ENCODE results near the gene RAG2.

Gene RAG2

DNA sequence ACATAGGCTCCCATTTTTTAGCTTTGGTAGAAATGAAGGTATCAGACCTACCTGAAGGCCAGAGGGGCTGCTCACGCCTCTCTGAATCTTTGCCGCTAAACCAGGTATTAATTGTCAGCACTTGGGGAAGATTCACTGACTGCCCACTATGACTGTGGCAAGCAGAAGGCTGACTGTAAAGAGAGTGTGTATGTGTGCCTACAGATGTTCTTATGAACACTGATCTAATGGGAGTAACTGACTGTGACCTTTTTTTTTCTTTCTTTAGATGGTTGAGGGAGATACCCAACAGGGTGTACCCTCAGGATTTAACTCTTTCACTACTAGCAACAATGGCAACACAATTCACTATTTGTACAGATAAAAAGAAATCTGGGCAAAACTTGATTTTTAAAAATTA is at the start of gene RAG2:
Gene RAG2 (minus strand): TSS at position 186 of the 400 bp plus-strand sequence. CDS start 4,068 bp downstream, outside the sequence.
- no peak for DNase-seq (ENCODE audit: low read depth, low spot score)

DNA sequence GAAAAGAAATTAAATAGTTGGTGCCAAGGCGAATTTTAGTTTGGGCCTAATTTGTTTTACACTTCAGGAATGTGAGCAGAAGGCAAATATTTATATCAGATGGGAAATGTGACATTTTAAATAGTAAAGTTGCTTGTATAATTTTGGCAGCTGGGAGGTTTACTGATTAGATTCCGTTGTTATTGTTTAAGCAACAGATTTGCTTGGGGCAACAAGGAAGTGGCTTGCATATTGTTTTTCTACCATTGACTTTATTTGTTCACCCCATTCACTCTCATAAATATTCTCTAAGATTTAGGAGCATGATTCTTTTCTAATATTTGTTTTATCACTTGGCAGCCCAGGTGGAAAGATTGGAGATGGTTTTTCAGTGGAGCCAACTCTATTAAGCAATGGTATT is 40.5 kb upstream of the RAG2 start:
- DNase-seq (ENCODE audit: low read depth, low spot score): no peak

DNA sequence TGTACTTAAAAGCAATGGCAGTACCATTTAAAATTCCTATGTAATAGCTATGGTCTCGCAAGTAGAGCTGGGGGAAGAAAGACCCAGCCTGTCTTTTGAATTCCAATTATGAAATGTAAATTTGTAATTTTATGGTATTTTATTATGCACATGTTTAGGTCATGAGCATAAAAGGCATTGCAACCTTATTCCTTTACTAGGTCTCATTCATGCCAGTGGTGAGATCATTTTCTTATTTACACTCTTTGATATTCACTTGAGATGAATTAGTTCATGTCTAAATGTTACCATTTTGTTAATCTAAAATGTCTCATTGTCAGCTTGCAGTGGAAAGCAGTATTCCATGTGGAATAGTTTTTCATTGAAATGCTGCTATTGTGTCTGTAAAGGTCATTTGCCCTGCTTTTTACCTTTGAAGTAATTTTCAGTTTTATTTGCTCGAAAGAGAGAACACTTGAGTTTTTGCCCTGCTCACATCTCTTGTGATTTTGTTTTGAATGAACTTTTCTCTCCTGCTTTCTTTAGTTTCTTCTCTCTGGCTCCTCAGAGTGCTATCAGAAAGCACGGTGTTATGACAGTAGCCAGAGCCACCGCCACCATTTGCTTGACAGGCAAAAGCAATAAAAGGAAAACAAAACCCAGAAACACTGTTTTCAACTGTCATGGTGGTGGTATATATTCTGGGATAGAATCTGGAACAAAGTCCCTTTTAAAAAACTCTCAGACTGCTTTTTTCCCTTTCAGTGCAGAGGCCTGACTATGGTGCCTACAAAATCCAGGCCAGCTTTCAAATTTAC is 37.2 kb upstream of the RAG2 start:
- no peak for DNase-seq (ENCODE audit: low read depth, low spot score)

DNA sequence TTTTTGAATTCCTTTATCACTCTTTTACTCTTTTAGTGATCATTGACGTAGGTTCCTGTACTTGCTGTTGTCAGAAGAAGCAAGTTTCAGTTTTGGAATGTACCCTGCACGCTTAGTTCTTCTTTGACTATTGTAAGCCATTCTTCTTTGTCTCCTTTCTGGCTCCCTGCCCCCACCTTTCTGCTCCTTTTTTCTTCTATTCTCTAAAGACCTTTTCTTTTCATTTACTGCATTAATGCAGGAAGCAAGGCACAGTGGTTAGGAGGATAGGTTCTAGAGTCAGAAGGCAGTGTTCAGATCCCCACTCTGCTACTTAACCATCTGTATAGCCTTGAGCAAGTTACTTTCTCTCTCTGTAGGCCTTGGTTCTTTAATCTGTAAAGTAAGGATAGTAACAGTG is 33.7 kb upstream of the RAG2 start:
- no peak for DNase-seq (ENCODE audit: low read depth, low spot score)

DNA sequence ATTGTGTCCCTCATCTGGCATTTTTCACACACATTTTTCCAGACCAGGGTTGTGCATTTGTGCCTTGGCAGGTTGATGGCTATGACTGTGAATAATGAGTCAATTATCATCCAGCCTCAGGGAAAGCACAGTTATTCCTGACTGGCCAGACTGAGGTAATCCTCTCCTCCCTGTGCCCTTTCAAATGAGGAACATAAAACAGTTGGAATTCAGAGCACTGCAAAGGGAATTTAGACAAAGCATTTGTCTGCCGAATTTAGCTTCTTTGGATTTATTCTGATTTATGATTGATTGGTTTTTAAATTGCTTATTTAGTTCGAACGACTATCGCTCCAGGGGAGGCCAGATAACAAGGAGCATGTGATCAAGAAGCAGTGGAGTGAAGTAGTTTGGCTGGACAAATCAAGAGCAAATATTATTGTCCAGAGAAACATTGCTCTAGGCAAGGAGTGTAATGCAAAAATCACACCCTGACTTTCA is 30.8 kb upstream of the RAG2 start:
- DNase-seq (ENCODE audit: low read depth, low spot score): no peak

DNA sequence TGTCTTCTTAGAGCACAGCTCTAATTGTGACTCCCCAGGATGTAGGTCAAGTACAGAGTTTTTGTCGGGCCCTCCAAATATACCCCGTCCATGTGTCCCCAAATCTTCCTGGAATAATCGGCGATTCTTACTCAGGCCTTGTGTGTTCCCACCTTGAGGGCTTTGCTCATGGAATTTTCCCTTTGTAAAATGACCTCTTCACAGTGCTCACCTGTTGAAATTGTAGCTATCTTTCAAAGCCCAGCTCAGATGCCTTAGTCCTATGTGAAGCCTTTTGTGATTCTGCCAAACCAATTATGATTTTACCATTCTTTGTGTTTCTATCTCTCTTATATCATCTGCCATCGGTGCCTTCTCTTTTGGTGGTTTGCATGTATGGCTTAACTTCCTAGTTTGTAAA is 30.1 kb upstream of the RAG2 start:
- DNase-seq (ENCODE audit: low read depth, low spot score): no peak

DNA sequence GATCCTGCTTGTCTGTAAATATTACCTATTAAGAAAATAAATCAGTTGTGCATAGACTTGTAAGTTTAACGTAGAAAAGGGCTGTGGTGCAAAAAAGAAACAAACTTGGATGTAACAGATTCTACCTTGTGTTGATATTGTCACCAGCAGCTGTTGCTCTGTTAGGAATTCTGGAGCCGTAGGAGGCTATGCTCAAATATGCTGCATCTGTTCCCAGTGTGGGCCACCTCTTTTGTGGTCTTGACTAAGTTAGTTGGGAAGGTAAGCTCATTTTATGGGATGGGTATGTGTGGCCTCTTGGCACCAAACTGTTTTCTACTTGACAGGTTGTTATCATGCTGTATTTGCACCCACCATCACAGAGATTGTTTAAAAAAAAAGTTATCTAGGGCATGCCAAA is 29.4 kb upstream of the RAG2 start:
- no peak for DNase-seq (ENCODE audit: low read depth, low spot score)

DNA sequence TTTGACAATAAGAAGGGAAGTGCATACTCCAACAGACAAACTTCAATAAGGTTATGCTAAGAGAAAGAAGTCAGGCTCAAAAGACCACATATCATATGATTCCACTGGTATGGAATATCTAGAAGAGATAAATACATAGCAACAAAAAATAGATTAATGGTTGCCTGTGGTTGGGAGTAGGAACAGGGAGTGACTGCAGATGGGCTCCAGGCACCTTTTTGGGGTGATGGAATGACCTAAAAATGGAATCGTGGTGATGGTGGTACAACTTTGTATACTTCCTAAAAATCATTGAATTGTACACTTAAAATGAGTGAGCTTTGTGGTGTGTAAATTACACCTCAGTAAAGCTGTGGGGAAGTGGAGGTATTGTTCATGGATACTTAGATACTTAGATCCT is 29.0 kb upstream of the RAG2 start:
- DNase-seq (ENCODE audit: low read depth, low spot score): no peak

DNA sequence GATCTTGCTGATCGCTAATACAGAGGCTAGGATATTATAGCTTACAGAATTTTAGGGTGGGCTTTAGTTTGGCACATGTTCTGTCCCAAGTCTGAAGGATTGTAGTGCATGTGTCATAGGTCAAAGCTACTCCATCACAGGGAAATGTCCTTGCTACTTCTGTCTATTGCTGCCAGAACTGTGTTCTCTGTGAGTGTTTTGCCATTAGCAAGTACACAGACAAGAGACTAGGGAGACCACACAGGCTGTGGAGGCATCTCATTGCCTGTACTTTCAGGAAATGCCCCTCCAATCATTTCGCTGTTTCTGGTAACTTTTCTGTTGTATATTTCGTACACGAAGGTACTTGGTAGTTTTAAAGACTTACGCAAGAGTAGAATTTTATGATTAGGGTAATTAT is 25.5 kb upstream of the RAG2 start:
- DNase-seq (ENCODE audit: low read depth, low spot score): no peak

DNA sequence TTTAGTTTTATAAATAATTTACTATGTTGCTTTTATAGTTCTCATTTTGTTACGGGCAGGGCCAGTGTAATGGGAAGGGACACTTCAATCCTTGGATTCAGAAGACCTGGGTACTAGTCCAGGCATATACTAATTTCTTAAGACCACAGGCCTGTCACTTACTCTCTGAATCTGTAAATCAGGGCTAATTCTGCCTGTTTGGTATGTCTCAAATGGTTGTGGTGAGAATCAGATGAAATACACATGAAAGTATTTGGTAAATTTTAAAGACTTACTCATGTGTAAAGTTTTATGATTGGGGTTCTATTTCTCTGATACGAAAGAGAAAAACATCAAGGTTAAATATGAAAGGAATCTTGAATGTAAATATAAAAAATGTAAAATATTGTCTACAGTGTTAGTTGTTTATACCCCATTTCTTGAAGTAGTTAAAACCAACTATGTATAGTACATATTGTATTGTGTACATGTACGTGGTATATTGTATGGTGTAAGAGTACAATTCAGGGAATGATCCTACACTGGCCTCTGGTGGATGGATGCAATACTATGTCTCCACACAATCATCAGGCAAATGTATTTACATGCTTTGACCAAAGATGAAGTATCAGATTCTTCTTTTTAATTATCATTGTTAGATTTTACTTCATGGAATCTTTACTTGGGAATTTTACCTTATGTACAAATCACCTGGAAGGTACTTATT is 24.5 kb upstream of the RAG2 start:
- no peak for DNase-seq (ENCODE audit: low read depth, low spot score)

DNA sequence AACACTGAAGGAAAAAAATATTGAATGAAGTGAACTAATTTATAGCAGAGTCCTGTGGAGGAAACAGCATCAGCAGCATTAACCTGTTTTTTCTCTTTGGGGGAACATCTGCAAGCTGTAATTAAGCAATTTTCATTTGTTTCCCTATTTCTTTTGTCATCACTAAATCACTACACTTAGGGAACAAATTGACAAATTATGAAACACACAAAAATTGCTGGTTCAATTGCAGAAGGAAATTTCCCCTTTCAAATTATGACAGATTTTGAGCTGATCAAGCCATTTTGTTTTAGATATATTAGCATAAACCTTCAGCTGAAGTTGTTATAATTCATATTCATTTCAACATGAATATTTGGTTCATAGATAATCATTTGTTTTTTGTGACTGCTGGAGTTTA is 22.2 kb upstream of the RAG2 start:
- DNase-seq (ENCODE audit: low read depth, low spot score): no peak

DNA sequence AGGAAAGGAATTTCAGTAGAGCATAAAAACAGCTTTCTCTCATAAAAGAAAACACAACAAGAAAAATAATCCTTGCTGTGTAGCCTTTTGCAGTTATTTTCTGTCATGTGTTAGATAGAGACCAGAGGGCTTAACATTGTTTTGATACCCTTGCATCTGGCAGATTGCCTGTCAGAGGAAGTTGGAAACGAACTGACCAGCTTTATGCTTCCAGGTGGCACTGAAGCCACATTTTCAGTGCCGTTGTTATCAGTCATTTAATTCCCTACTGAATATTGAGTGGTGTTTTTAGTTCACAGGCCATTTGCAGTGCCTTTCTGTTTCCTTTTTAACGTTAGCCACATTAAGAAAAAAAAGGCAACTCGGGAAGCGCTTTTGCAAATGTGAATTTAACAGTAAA is 21.5 kb upstream of the RAG2 start:
- peak; percentile 40 for DNase-seq (ENCODE audit: low read depth, low spot score)

DNA sequence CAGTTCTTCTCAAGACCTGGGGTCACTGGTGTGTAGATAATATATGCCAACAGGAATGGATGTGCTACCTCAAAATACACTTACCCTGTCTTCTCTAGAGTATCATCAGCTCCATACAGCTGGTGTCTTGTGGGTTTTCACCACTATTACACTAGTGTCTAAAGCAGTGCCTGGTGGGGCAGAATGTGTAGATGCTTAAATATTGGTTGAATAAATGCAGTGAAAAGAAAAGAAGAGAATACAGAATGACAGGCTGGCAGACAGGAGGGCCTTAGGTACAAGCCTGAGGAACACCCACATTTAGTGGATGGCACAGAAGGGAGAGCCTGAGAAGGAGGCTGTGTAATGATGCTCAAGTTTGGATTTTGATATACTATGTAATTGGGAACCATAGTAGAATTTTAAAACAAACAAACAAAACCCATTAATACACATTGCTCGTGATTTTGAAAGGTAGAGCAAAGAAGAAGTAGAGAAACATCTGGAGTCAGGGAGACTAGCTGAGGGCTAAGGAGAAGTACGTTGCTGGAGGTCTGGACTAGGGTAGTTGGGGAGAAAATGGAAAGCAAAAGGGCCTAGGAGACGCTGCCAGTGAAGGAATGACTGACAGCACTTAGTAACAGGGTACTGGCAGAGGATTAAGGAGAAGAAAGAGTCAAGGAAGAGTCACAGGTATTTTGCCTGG is 20.5 kb upstream of the RAG2 start:
- DNase-seq (ENCODE audit: low read depth, low spot score): no peak

DNA sequence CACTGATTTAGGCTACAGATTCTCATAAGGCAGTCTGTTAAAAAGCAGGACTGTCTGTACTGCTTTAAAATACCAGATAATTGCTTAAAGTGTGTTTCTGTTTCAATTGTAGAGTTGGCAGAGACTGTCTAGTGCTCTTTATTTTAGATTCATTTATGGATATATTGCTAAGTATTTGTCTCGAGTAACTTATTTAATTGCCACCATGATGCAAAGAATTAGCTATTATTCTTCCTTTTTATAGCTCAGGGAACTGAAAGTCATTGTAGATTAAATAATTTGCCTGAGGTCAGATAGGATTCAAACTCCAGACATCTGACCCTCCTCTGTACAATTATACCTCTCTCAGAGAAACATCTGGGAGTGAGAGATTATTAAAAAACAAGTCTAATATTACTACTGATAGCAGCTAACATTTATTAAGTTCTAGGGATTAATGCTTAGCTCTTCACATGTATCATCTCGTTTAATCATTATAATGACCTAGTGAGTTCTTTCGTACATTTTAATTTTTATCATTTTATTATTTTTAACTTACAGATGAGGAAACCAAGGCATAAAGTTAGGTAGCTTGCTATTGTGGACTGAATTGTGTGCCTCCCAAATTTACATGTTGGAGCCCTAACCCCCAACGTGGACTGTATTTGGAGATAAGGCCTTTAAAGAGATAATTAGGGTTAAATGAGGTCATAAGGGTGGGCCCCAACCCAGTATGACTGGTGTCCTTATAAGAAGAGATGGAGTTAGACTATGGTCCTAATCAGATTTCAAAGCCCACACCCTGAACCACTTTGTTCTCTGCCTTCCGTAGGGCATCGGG is 19.7 kb upstream of the RAG2 start:
- no peak for DNase-seq (ENCODE audit: low read depth, low spot score)

DNA sequence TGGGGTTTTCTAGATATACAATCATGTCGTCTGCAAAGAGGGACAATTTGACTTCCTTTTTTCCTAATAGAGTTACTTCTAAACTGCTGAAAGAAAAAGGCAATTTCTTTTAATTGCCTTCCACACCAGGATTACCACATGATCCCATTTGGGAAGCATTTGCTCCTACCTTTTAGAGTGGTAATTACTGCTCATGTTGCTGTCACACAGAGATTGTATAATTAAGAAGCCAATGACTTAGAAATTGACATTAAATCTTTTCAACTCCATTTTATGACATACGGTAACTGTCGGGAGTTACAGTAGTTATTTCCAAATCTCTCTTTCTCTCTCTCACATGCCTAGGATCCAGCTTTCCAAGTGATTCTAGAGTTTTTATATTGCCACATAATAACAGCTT is 17.8 kb upstream of the RAG2 start:
- DNase-seq (ENCODE audit: low read depth, low spot score): no peak

DNA sequence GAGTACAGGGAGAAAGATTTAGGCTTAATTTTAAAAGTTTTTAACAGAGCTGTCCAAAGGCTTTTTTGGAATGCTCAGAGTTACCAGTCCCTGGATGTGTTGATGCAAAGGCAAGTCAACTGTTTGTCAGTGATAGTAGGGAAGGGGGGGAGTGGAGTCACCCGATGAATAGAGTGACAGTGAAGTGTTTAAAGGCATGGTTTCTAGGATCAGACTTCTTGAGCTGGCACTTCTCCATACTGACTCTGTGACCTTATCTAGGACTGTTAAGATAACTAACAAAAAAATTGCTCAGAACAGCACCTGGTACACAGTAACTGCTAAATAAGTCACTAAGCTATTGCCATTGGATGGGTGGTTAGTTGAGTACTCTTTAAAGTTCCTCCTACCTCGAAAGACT is 11.3 kb upstream of the RAG2 start:
- no peak for DNase-seq (ENCODE audit: low read depth, low spot score)

DNA sequence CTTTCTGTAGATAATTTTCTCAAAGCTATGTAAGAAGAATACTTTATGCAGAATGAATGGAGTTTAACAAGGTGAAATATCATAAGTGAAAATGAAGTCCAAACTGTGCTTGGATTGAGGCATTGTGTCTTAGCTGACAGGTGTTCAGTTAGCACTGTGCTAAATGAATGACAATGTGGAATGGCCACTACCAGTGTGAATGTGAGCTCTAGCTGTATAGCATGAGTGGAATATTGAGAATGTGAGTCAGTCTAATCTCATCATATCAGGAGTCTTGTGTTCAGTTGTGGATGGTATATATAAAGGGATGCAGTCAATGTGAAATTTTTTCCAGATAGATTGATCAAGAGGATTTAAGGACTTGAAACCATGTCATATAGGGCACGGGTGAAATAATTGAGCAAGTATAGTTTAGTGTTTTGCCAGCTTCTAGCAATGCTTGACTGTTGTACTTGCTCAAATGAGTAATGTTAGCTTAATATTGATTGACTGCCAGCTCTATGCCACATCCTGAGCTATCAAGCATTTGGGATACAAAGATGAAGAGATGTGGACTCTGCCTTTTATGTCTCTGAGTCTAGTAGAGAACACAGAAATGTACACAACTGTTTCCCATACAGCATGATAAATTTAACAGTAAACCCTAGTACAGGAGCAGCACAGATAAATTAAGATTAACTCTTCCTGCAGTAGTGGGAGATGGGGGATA is 10.6 kb upstream of the RAG2 start:
- DNase-seq (ENCODE audit: low read depth, low spot score): no peak

DNA sequence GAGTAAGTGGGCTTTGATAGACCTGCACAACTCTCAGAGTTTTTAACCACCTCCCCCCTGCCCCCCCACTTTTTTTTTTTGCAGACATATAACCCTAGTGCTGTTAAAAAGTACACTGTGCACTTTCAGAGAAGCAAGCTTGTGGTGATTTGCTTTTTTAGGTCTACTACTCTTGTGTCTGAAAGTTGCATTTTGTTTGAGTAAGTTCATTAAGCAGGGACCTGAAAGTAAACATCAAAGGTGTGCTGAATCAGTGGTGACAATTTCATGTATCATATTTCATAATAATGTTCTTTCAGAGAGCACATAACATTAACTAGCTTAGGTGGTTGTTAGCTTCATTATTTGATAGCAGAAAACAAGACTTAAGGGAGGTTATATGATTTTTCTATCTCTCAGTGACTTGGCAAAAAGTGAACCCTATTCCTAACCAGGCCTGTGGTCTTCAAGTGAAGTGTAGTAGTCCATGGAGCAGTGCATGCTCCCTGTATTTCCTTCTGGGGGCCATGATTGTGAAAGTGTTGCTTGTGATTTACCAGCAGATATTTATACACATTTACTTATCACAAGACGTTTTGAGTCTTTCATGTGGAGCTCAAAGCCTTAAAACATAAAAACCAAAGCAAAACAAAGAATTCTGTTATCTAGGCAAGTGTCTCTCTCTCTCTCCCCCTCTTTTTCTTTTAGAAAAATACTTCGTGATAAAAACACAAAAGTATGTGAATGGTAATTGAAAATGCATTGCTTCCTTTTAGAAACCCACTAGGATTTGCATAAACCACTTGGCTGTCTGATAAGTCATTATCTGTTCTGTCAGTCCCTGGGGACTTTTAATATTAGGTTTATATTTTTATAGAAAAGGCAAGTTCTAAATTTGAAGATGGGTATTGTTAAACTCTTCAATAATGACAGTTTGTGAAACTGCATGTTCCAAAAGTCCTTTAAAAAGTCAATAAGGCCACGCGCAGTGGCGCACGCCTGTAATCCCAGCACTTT is 7.5 kb upstream of the RAG2 start:
- DNase-seq (ENCODE audit: low read depth, low spot score): no peak

DNA sequence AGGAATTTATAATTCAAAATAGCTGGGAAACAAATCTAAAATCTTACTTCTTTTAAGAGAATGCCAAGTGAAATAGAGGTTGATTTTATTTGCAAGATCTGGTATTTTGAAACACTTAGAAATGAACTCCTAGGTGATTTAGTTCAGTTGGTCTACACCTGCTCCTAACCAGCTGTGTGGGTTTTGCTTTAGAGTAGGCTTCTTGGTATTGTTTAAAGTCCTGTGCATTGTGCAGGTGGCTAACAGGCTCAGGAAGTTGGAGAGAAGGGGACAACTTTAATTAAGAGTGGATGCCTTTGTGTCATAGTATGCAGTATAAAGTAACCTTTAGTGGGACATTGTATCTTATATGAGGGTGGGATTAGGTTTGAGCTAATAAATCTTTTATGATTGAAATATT is 4.1 kb upstream of the RAG2 start:
- no peak for DNase-seq (ENCODE audit: low read depth, low spot score)

DNA sequence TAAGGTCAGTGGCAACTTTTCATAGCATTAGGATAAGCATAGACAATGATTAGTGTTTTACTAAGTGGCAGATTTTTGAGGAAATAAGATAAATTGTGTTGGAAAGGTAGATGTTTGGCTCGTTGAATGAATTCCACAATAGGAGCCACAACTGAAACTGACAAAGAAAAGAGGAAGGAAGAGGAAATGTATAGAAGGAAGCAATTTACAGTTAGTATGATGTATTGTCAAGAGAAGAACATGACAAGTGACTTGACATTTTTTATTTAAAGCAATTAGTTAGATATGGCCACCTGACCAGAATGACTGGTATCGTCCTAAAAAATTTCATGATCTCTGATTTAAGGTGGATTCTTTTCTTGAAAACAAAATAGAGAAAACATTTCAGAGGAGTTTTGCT is 3.1 kb upstream of the RAG2 start:
- no peak for DNase-seq (ENCODE audit: low read depth, low spot score)

Measured in smooth muscle cell of the brain vasculature (primary cell).